Adrenal gland (tissue), 12 donors: ENCODE data around the gene PATL2. TPM values are rescaled to one million over a fixed set of nuclear protein-coding genes. Genes with fewer than 3 reads are reported as not detected.

Source experiments
- DNase-seq, 7 donors: peaks; one replicate each; pipeline ENCODE4 v3.0.0-alpha.2; 2019 to 2020
- H3K27ac ChIP-seq, 5 donors: fragments of 200-600 bp; sonication (generic) in 4 of 5; 1 replicate in 3 of 5; 2 replicates in 2 of 5; pipeline versions ENCODE4 v1.5.1 to v1.8.0; 2016 to 2020; ENCODE audit warnings: mild to moderate bottlenecking in 1 of 5
- H3K27me3 ChIP-seq: fragments of 200-600 bp; 2 replicates; pipeline ENCODE4 v1.8.0; 2021
- H3K36me3 ChIP-seq, 2 donors: fragments of 200-600 bp; replicated peaks in 1 of 2; 1 replicate in 1 of 2; 2 replicates in 1 of 2; pipeline versions ENCODE4 v1.5.1 to v1.8.0; 2018 to 2022
- H3K4me1 ChIP-seq, 2 donors: fragments of 200-600 bp; replicated peaks in 1 of 2; 1 replicate in 1 of 2; 2 replicates in 1 of 2; pipeline versions ENCODE4 v1.5.1 to v1.8.0; 2018 to 2021
- H3K4me3 ChIP-seq, 4 donors: fragments of 200-600 bp; sonication (generic) in 3 of 4; one replicate each; pipeline ENCODE4 v1.5.1; 2016 to 2018
- H3K9me3 ChIP-seq, 3 donors: fragments of 200-600 bp; sonication (generic) in 1 of 3; replicated peaks in 1 of 3; 1 replicate in 2 of 3; 2 replicates in 1 of 3; pipeline versions ENCODE4 v1.5.1 to v1.8.0; 2016 to 2021
- CTCF ChIP-seq, 6 experiments: fragments of 450-650 bp in 4 of 6; fragments of 200-600 bp in 2 of 6; sonication (generic) in 1 of 6; IDR thresholded peaks; 1 replicate in 5 of 6; 2 replicates in 1 of 6; pipeline versions ENCODE4 v1.5.1 to v1.8.0; 2016 to 2021; ENCODE audit warnings: antibody characterized with exemption in 6 of 6, mild to moderate bottlenecking in 2 of 6, moderate library complexity in 1 of 6
- POLR2A ChIP-seq, 2 donors: fragments of 450-650 bp; IDR thresholded peaks; one replicate each; pipeline ENCODE4 v1.6.1; 2017; ENCODE audit warnings: antibody characterized with exemption in 2 of 2, mild to moderate bottlenecking in 2 of 2, moderate library complexity in 1 of 2
- WGBS, 4 donors: extraction: QIAGEN DNeasy Blood & Tissue Kit in 2 of 4; methylation state at CpG; one replicate each; pipeline versions ENCODE4 v1.1.5 to v1.1.7; 2013 to 2017; 5-methylcytosine and 5-hydroxymethylcytosine counted together
- intact Hi-C, 2 donors: fragments of 100-400 bp; cut with DNase I; formaldehyde crosslinking; loops; one replicate each; pipeline versions ENCODE4 v1.14.1 to v1.15.0; 2022 to 2023
- polyA plus RNA-seq, 3 donors: library from polyadenylated mRNA; stranded (reverse); fragments of 200-250 nt in 2 of 3; fragments of 350-450 nt in 1 of 3; fragmentation: Illumina TruSeq in 1 of 3; extraction: RNeasy Lipid Tissue Mini Kit (QIAGEN cat#74804) in 1 of 3; gene quantifications; one replicate each; pipeline ENCODE4 v1.2.3, GENCODE V29; 2013 to 2014
- total RNA-seq, 9 donors: library from RNA; depleted of rRNA in 4 of 9; stranded (reverse); fragments of >200 nt in 4 of 9; fragments of 120-200 nt in 1 of 9; fragmentation: NEBNext Ultra II Directional in 1 of 9; extraction: Animal tissue kit (Norgen Biotek cat#: 25700) in 1 of 9; gene quantifications; one replicate each; pipeline versions ENCODE4 v1.1.0 to v1.2.4, GENCODE V29; 2013 to 2023
- donor health status: healthy with polysubstance abuse.
- donor health status: Bipolar disorder and iron deficiency.
- donor health status: DM: yes; HTN: yes; CAD: no.
- donor health status: DM: no; HTN: no; CAD: no.
- donor health status: DM: no; HTN: no; CAD: no.
- donor health status: DM: yes; HTN: yes; CAD: no.

The PATL2 gene
- total and polyA plus RNA-seq, 12 donors: 0.42 to 18.3 (median 2.7) TPM

- H3K27ac ChIP-seq: no peak overlapping the region
- no peaks in the 10 kb centered on the region for H3K27me3 ChIP-seq
- no peak for TF ChIP-seq POLR2A (IDR thresholded peaks at IDR 0.05)
- no peak for TF ChIP-seq CTCF (IDR thresholded peaks at IDR 0.05)
- H3K4me1 ChIP-seq: peaks cover 5 to 36% of the 10 kb centered on the region in 2 donors
- 65 to 74% (median 68%) methylated on average over 4 of the region's 4 CpGs for WGBS, 4 donors
- peaks cover 0 to 46% of the 10 kb centered on the region in 2 donors for H3K36me3 ChIP-seq
- no peak overlapping the region for H3K4me3 ChIP-seq
- no peaks in the 10 kb centered on the region for H3K9me3 ChIP-seq
- intact Hi-C loops: no loop called here
- DNase-seq: no peak
Observed at GRCh38 chr15:44718180-44718926, 7.2 kb upstream of the PATL2 start.

- Histone ChIP-seq H3K4me1 (peaks cover 5 to 42% of the 10 kb centered on the region in 2 donors), H3K36me3 (peaks cover 0 to 46% of the 10 kb centered on the region in 2 donors), H3K4me3 (no peak overlapping the region), H3K9me3 (no peaks in the 10 kb centered on the region), H3K27me3 (no peaks in the 10 kb centered on the region), H3K27ac (peak overlapping the region in 1 of 5 donors; percentile 99)
- 77 to 88% (median 85%) methylated on average over 2 of the region's 2 CpGs for WGBS, 4 donors
- intact Hi-C loops: no loop called here
- TF ChIP-seq CTCF (IDR thresholded peaks at IDR 0.05) (no peak), POLR2A (IDR thresholded peaks at IDR 0.05) (no peak)
- DNase-seq: no peak
Observed at GRCh38 chr15:44716983-44717602, 6.0 kb upstream of the PATL2 start.

GRCh38 chr15:44715797-44716334, 4.7 kb upstream of the PATL2 start:
- Histone ChIP-seq H3K27me3 (no peaks in the 10 kb centered on the region), H3K9me3 (no peaks in the 10 kb centered on the region), H3K36me3 (peaks cover 0 to 46% of the 10 kb centered on the region in 2 donors), H3K4me3 (peak overlapping the region in 1 of 4 donors; percentile 18), H3K27ac (peak overlapping the region in 2 of 5 donors; percentile 7 to 99), H3K4me1 (peaks cover 5 to 42% of the 10 kb centered on the region in 2 donors)
- WGBS, 4 donors: 61 to 71% (median 68%) methylated on average over 2 of the region's 2 CpGs
- TF ChIP-seq POLR2A (IDR thresholded peaks at IDR 0.05): no peak
- TF ChIP-seq CTCF (IDR thresholded peaks at IDR 0.05): no peak
- intact Hi-C loops: no loop called here
- DNase-seq: no peak

GRCh38 chr15:44715142-44715796, 4.1 kb upstream of the PATL2 start:
- no peaks in the 10 kb centered on the region for H3K9me3 ChIP-seq
- 67 to 74% (median 73%) methylated on average over 6 of the region's 6 CpGs for WGBS, 4 donors
- peak overlapping the region in 2 of 5 donors; percentile 7 to 99 for H3K27ac ChIP-seq
- DNase-seq: no peak
- peaks cover 5 to 42% of the 10 kb centered on the region in 2 donors for H3K4me1 ChIP-seq
- peaks cover 0 to 46% of the 10 kb centered on the region in 2 donors for H3K36me3 ChIP-seq
- intact Hi-C loops: no loop called here
- no peaks in the 10 kb centered on the region for H3K27me3 ChIP-seq
- no peak for TF ChIP-seq POLR2A (IDR thresholded peaks at IDR 0.05)
- no peak for TF ChIP-seq CTCF (IDR thresholded peaks at IDR 0.05)
- peak overlapping the region in 1 of 4 donors; percentile 92 for H3K4me3 ChIP-seq
